ENCODE results near the gene VIPAS39.

The VIPAS39 gene

DNA sequence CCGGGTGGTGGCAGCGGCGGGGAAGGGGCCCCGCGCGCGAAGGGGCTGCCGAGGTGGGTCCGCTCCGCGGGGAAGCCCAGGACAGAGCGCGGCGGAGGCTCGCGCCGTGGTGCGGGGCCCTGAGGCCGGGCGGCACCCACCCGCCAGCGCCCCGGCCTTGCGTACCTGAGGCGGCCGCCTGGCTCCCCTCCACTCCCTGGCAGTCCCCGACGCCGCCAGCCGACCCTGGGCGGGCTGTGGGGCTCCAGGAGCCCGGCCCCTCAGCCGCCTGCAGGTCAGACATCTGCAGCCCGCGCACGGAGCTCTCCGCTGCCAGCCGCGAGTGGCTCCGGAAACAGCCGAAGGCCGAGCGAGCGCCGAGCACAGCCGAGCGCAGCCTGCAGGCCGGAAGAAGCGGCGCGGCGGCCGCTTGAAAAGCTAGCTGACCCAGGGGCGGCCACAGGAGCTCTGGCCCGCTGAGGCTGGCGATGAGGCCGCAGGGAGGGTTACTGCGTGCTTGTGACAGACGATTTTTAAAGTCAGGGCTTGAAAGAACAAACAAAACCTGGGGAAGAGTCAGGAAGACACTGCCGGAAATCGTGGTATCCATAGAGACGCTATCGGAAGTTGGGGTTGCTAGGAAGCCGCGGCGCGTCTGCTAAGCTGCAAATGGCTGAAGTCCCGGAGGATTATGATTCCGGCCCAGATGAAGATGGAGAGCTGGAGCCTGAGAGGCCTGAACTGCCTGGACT lies 80.5 kb downstream of the VIPAS39 start, which contains the start of the genes SAMD15 and TMED8:
SAMD15 (plus strand) TSS at position 609 of the 731 bp plus-strand sequence; CDS start at position 649, 40 bp downstream.
TMED8 (minus strand) TSS at position 324 of the 731 bp plus-strand sequence; CDS start at position 283, 41 bp downstream.
- peak; percentile 99 for ATAC-seq
- no peak for TF ChIP-seq PATZ1 (CRISPR knock-in tag; IDR thresholded peaks at IDR 0.05; ENCODE audit: borderline replicate concordance)
- no peak for TF ChIP-seq ZNF8 (CRISPR knock-in tag; IDR thresholded peaks at IDR 0.05)

Measured in SK-N-SH treated with all-trans-retinoic acid at 6 μM for 48 hours (cell line).